HepG2 (cell line): ENCODE results near the gene NGEF. TPM values are rescaled to one million over a fixed set of nuclear protein-coding genes. Genes with fewer than 3 reads are reported as not detected.

Experiments
- AGO1 ChIP-seq: fragments of 200-400 bp; formaldehyde crosslinking; IDR thresholded peaks from 2 replicates; pipeline ENCODE4 v1.6.1; 2017; ENCODE audit warnings: mild to moderate bottlenecking, low read depth, low read length, moderate library complexity; ENCODE audit not compliant: poor library complexity, severe bottlenecking
- FOXP1 ChIP-seq, 2 experiments: fragments of 450-650 bp in 1 of 2; IDR thresholded peaks; 2 replicates each; pipeline ENCODE4 v1.6.1; 2017 to 2018; ENCODE audit warnings: antibody characterized with exemption in 1 of 2
- HMG20B ChIP-seq: conservative IDR thresholded peaks from 2 replicates; pipeline ENCODE4 v1.6.1; 2016; ENCODE audit warnings: missing genetic modification reagents, missing compliant biosample characterization
- RBFOX2 ChIP-seq: fragments of 200-400 bp; formaldehyde crosslinking; IDR thresholded peaks from 2 replicates; pipeline ENCODE4 v1.6.1; 2017; ENCODE audit warnings: low read depth, mild to moderate bottlenecking, low read length
- SMYD3 ChIP-seq: sonication (generic); formaldehyde crosslinking; IDR thresholded peaks from 2 replicates; pipeline ENCODE4 v1.8.1; 2023; ENCODE audit warnings: mild to moderate bottlenecking, missing genetic modification reagents
- ZMYM4 ChIP-seq: sonication (generic); formaldehyde crosslinking; IDR thresholded peaks from 2 replicates; pipeline ENCODE4 v1.8.1; 2023; ENCODE audit warnings: mild to moderate bottlenecking, missing genetic modification reagents
- ZNF496 ChIP-seq: sonication (generic); formaldehyde crosslinking; IDR thresholded peaks from 2 replicates; pipeline ENCODE4 v1.8.1; 2023; ENCODE audit warnings: mild to moderate bottlenecking, moderate library complexity, missing genetic modification reagents; ENCODE audit not compliant: insufficient replicate concordance
- ZNF512 ChIP-seq: sonication (generic); formaldehyde crosslinking; IDR thresholded peaks from 2 replicates; pipeline ENCODE4 v1.4.0; 2020; ENCODE audit warnings: mild to moderate bottlenecking, missing genetic modification reagents
- ZNF557 ChIP-seq: sonication (generic); formaldehyde crosslinking; IDR thresholded peaks from 2 replicates; pipeline ENCODE4 v1.4.0; 2020; ENCODE audit warnings: missing genetic modification reagents
- polyA plus RNA-seq, 8 experiments: library from polyadenylated mRNA; depleted of rRNA in 3 of 8; stranded (reverse) in 7 of 8; unstranded in 1 of 8; fragments of >200 nt; fragmentation: Illumina TruSeq in 4 of 8; extraction: Trizol in 4 of 8; gene quantifications; 2 replicates each; pipeline versions ENCODE4 v1.2.1 to v1.2.3, GENCODE V29; 2011 to 2016; ENCODE audit warnings: low read depth in 4 of 8, missing spikeins in 1 of 8, mixed read lengths in 1 of 8; ENCODE audit not compliant: insufficient read depth in 1 of 8
- total RNA-seq, 5 experiments: library from RNA; depleted of rRNA; stranded (reverse); fragments of >200 nt; fragmentation: Illumina TruSeq; extraction: Trizol; gene quantifications; 2 replicates each; pipeline ENCODE4 v1.2.3, GENCODE V29; 2016; ENCODE audit warnings: low read depth in 1 of 5
- TF ChIP-seq, protein P1 (sequence below): sonication (generic); formaldehyde crosslinking; IDR thresholded peaks from one replicate; pipeline ENCODE4 v1.5.1; 2020; ENCODE audit warnings: mild to moderate bottlenecking, missing genetic modification reagents; ENCODE audit errors: not compliant biosample characterization
- TF ChIP-seq, protein P2 (sequence below): sonication (generic); formaldehyde crosslinking; IDR thresholded peaks from 2 replicates; pipeline ENCODE4 v1.9.0; 2021; ENCODE audit warnings: missing genetic modification reagents, borderline replicate concordance
- TF ChIP-seq, protein P3 (sequence below): sonication (generic); formaldehyde crosslinking; IDR thresholded peaks from 2 replicates; pipeline ENCODE4 v1.5.0; 2020; ENCODE audit warnings: mild to moderate bottlenecking, missing genetic modification reagents, borderline replicate concordance

NGEF gene
- total and polyA plus RNA-seq, 2 of the 13 experiments (the other 11 are each of a cell fraction or from before 2014, with no cell fraction given) = 14.4 to 36.9 TPM

GRCh38 chr2:233013027-233013461 is at the start of gene NGEF (continued):
- TF ChIP-seq, protein P1, sequence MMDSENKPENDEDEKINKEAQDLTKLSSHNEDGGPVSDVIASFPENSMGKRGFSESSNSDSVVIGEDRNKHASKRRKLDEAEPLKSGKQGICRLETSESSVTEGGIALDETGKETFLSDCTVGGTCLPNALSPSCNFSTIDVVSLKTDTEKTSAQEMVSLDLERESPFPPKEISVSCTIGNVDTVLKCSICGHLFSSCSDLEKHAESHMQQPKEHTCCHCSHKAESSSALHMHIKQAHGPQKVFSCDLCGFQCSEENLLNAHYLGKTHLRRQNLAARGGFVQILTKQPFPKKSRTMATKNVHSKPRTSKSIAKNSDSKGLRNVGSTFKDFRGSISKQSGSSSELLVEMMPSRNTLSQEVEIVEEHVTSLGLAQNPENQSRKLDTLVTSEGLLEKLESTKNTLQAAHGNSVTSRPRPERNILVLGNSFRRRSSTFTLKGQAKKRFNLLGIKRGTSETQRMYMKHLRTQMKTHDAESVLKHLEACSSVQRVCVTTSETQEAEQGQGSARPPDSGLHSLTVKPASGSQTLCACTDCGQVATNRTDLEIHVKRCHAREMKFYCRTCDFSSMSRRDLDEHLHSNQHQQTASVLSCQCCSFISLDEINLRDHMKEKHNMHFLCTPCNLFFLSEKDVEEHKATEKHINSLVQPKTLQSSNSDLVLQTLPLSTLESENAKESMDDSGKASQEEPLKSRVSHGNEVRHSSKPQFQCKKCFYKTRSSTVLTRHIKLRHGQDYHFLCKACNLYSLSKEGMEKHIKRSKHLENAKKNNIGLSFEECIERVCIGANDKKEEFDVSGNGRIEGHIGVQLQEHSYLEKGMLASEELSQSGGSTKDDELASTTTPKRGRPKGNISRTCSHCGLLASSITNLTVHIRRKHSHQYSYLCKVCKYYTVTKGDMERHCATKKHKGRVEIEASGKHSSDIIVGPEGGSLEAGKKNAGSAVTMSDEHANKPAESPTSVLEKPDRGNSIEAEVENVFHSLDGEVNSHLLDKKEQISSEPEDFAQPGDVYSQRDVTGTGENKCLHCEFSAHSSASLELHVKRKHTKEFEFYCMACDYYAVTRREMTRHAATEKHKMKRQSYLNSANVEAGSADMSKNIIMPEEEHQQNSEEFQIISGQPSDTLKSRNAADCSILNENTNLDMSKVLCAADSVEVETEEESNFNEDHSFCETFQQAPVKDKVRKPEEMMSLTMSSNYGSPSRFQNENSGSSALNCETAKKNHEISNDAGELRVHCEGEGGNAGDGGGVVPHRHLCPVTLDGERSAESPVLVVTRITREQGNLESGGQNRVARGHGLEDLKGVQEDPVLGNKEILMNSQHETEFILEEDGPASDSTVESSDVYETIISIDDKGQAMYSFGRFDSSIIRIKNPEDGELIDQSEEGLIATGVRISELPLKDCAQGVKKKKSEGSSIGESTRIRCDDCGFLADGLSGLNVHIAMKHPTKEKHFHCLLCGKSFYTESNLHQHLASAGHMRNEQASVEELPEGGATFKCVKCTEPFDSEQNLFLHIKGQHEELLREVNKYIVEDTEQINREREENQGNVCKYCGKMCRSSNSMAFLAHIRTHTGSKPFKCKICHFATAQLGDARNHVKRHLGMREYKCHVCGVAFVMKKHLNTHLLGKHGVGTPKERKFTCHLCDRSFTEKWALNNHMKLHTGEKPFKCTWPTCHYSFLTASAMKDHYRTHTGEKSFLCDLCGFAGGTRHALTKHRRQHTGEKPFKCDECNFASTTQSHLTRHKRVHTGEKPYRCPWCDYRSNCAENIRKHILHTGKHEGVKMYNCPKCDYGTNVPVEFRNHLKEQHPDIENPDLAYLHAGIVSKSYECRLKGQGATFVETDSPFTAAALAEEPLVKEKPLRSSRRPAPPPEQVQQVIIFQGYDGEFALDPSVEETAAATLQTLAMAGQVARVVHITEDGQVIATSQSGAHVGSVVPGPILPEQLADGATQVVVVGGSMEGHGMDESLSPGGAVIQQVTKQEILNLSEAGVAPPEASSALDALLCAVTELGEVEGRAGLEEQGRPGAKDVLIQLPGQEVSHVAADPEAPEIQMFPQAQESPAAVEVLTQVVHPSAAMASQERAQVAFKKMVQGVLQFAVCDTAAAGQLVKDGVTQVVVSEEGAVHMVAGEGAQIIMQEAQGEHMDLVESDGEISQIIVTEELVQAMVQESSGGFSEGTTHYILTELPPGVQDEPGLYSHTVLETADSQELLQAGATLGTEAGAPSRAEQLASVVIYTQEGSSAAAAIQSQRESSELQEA = no peak
- TF ChIP-seq, protein P2, sequence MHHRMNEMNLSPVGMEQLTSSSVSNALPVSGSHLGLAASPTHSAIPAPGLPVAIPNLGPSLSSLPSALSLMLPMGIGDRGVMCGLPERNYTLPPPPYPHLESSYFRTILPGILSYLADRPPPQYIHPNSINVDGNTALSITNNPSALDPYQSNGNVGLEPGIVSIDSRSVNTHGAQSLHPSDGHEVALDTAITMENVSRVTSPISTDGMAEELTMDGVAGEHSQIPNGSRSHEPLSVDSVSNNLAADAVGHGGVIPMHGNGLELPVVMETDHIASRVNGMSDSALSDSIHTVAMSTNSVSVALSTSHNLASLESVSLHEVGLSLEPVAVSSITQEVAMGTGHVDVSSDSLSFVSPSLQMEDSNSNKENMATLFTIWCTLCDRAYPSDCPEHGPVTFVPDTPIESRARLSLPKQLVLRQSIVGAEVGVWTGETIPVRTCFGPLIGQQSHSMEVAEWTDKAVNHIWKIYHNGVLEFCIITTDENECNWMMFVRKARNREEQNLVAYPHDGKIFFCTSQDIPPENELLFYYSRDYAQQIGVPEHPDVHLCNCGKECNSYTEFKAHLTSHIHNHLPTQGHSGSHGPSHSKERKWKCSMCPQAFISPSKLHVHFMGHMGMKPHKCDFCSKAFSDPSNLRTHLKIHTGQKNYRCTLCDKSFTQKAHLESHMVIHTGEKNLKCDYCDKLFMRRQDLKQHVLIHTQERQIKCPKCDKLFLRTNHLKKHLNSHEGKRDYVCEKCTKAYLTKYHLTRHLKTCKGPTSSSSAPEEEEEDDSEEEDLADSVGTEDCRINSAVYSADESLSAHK (CRISPR knock-in tag) = 0 out of 2 replicates have a peak, but pooled peaks have one; percentile 18
- peak; percentile 53; the same call in 1 of the 2 replicates for TF ChIP-seq FOXP1 (IDR thresholded peaks at IDR 0.05)
- TF ChIP-seq FOXP1 (CRISPR knock-in tag; IDR thresholded peaks at IDR 0.05) = peak; percentile 81
- TF ChIP-seq ZNF496 (CRISPR knock-in tag) = no peak
- TF ChIP-seq SMYD3 (CRISPR knock-in tag) = peak; percentile 84; the same call in 1 of the 2 replicates
- peak; percentile 88 for TF ChIP-seq ZMYM4 (CRISPR knock-in tag)
- TF ChIP-seq, protein P3, sequence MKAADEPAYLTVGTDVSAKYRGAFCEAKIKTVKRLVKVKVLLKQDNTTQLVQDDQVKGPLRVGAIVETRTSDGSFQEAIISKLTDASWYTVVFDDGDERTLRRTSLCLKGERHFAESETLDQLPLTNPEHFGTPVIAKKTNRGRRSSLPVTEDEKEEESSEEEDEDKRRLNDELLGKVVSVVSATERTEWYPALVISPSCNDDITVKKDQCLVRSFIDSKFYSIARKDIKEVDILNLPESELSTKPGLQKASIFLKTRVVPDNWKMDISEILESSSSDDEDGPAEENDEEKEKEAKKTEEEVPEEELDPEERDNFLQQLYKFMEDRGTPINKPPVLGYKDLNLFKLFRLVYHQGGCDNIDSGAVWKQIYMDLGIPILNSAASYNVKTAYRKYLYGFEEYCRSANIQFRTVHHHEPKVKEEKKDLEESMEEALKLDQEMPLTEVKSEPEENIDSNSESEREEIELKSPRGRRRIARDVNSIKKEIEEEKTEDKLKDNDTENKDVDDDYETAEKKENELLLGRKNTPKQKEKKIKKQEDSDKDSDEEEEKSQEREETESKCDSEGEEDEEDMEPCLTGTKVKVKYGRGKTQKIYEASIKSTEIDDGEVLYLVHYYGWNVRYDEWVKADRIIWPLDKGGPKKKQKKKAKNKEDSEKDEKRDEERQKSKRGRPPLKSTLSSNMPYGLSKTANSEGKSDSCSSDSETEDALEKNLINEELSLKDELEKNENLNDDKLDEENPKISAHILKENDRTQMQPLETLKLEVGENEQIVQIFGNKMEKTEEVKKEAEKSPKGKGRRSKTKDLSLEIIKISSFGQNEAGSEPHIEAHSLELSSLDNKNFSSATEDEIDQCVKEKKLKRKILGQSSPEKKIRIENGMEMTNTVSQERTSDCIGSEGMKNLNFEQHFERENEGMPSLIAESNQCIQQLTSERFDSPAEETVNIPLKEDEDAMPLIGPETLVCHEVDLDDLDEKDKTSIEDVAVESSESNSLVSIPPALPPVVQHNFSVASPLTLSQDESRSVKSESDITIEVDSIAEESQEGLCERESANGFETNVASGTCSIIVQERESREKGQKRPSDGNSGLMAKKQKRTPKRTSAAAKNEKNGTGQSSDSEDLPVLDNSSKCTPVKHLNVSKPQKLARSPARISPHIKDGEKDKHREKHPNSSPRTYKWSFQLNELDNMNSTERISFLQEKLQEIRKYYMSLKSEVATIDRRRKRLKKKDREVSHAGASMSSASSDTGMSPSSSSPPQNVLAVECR = peak; percentile 79
- TF ChIP-seq ZNF512 (CRISPR knock-in tag) = no peak
- no peak for TF ChIP-seq ZNF557 (CRISPR knock-in tag)
- peak; percentile 81 for TF ChIP-seq HMG20B
- no peak for TF ChIP-seq AGO1
- TF ChIP-seq RBFOX2 = peak; percentile 58
